Activated CD4-positive, alpha-beta T cell treated with anti-CD3 and anti-CD28 coated beads for 24 hours (primary cell): ENCODE data around the gene PLXNA4.

Experiments used
- DNase-seq, 2 donors: peaks; one replicate each; pipeline ENCODE4 v3.0.0-alpha.2; 2020; ENCODE audit warnings: low read depth in 2 of 2

The PLXNA4 gene

DNA sequence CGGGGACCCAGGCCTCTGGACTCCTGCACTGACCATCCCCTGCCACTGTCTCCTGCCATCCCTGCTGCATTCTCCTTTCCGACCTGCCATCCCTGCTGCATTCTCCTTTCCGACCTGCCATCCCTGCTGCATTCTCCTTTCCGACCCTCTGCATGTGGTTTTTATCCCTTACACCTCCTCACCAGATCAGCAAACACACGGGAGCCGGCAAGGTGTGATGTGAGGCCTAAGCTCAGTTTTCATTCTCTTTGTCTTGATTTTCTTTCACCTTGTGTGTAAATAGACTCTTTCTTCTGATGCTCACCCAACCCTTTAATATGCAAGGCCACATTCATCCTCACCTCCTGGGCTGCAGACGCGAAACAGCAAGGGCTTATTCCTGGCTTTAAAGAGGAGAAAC lies 11.4 kb downstream of the PLXNA4 start:
- DNase-seq: no peak

GRCh38 chr7:132564090-132564489 lies 12.2 kb downstream of the PLXNA4 start:
- no peak for DNase-seq

- no peak for DNase-seq
These were observed 13.6 kb downstream of the PLXNA4 start for GRCh38 chr7:132562690-132563089.

DNA sequence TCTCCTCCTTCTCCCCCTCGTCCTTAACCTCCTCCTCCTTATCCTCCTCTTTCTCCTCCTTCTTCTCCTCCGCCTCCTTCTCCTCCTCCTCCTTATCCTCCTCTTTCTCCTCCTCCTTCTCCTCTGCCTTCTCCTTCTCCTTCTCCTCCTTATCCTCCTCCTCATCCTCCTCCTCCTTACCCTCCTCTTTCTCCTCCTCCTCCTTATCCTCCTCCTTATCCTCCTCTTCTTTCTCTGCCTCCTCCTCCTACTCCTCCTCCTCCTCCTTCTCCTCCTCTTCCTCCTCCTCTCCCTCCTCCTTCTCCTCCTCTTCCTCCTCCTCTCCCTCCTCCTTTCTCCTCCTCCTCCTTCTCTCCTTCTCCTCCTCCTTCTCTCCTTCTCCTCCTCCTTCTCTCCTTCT lies 14.5 kb downstream of the PLXNA4 start:
- no peak for DNase-seq

DNA sequence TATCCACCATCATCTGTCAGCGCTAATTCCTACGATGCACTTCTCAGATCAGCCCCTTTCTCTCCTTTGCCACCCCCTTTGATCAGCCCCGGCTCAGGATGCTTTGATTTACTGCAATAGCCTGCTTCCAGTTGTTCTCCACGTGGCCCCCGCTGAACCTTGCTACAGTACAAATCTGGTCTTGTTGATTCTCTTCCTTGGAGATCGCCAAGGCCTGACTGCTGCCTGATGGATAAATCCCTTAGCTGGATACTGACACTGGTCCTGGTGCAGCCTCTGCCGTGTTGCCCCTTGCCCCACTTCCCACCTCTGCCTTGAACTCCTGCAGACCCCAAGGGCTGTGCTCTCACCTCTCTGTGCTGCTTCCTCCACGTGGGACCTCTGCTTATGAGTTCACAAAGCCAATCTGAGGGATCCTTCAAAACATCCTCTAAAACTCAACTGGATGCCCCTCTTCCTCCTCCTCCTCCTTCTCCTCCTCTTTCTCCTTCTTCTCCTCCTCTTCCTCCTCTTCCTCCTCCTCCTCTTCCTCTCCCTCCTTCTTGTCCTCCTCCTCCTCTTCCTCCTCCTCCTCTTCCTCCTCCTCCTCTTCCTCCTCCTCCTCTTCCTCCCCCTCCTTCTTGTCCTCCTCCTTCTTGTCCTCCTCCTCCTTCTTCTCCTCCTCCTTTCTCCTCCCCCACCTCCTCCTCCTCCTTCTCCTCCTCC lies 15.3 kb downstream of the PLXNA4 start:
- no peak for DNase-seq

DNA sequence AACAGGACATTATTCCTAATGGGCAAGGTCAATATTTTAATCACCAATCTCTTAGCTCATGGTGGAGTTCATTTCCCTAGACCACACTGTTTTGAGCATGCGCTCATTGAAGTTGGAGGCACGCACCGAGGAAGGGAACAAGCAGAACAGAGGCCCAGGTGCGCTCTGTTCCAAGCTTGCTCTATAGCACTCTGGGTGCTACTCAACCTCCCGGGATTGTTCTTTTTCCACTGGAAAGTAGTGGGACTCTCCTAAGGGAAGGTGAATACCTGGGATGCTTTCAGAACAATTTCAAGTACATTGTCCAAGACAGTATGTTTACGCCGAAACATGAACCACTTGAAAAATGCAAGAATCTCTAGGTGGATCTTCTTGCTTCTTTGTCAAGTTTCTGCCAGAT lies 16.2 kb downstream of the PLXNA4 start:
- no peak for DNase-seq

GRCh38 chr7:132558815-132559214 lies 17.5 kb downstream of the PLXNA4 start:
- DNase-seq: no peak

DNA sequence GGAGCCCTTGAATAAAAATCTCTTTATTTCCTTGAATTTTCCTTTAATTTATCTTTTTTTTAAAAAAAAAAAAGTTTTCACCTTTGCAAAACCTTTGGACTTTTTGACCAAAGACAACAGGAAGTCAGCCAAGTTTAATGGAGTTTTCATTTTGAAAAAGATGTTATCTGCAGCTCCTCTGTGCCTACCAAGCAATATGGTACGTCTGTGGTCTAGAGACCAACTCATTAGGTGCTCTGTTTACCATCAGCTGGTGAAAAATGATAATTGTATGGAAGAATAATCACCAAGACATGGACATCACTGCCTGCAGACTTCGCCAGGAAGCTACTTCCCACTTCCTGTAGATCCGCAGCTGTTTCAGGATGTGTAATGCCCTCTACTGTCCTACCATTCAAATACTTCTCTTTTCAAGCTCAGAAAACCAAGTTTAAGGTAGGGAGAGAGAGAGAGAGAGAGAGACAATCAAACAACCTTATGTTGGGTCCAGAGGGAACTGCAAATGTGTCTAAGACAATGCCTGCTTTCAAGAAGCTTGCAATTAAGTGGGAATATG lies 18.7 kb downstream of the PLXNA4 start:
- DNase-seq: no peak

GRCh38 chr7:132554446-132554845 lies 21.8 kb downstream of the PLXNA4 start:
- DNase-seq: no peak

- DNase-seq: no peak
These were observed 23.2 kb downstream of the PLXNA4 start for GRCh38 chr7:132553031-132553430.

DNA sequence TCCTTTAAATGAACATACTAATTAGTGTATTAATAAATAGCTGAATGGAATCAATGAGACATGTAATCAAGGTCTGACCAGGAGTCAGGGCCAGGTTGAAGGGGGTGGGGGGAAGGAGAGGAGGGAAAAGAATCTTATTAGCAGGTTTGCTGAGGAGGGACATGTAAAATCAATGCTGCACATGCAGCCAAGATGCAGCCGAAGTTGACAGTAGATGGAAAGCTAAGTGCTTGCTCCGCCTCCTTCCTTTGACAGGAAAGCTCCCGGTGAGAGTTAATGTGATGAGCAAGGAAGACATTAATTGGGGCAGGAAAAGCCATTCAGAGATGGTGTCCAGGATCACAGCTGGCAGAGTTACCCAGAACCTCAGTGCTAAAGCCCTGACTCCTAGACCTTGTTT lies 24.4 kb downstream of the PLXNA4 start:
- DNase-seq: no peak

DNA sequence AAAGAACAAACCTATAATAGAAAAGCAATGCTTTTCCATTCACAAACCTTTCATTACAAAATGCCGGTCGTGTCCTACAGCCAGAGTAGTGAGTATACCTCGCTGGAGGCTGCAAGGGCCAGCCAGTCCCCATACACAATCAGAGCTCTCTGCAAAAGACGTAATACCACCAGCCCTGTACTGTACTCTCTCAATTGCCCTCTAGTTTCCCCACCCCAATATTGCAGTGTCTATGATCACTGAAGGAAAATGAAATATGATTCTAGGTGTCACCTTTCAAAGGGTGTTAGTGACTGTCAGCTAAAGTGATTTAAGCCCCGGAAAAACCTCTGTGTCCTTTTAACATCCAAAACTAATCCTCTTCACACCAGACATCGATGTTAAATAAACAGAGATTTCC lies 24.8 kb downstream of the PLXNA4 start:
- DNase-seq: no peak

GRCh38 chr7:132548489-132549078 lies 27.7 kb downstream of the PLXNA4 start:
- DNase-seq: no peak

GRCh38 chr7:132547821-132548220 lies 28.4 kb downstream of the PLXNA4 start:
- no peak for DNase-seq

DNA sequence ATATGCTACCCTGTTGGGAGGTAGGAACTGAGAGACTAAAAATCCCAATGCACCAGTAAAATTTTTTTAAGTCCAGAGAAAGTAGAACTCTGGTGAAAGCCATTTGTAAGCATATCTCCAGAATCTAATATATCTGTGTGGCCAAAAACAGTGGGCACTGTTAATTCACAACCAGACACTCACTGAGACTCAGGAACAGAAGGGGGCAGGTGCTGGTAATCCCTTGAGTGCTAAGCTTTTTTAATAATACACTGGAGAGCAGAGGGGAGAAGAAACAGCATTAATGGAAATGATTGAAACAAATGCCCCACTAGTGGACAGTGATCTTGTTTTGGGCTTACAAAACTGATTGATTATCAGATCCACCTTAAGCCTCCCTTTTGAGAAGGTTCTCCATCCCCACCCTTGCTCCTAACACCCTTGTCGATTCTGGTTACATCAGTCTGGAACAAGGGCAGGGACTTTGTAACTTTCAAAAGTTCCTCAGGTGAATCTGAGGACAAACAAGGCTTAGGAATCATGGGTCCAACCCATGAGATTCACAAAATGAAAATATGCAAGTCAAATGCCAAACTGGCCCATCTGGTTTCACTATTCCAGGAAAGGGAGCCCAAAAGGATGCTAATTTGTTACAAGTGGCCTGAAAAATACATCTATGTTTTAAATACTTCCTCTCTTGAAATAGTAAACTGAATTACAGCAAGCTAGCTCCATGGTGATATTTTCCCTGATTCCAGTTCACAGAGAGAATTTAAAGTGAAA lies 29.7 kb downstream of the PLXNA4 start:
- no peak for DNase-seq

DNA sequence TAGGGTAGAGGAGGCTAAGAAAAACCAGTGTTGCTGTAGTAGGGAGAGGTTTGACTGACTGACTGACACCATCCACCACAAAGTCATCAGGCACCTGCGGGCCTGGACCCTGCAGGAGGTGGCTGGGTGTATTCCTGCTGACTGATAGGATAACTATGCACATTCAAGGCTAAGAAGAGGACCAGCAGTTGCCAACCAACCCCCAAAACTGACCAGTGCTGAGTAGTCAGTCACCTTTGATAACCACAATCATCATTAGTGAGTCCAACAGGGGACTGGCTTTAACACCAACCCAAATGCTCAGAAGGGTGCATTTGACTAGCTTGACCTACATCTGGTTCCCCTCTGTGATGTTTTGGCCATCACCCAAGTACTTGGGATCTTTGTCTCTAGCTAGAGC lies 30.5 kb downstream of the PLXNA4 start:
- DNase-seq: no peak

- no peak for DNase-seq
These were observed 31.3 kb downstream of the PLXNA4 start for GRCh38 chr7:132544999-132545398.

DNA sequence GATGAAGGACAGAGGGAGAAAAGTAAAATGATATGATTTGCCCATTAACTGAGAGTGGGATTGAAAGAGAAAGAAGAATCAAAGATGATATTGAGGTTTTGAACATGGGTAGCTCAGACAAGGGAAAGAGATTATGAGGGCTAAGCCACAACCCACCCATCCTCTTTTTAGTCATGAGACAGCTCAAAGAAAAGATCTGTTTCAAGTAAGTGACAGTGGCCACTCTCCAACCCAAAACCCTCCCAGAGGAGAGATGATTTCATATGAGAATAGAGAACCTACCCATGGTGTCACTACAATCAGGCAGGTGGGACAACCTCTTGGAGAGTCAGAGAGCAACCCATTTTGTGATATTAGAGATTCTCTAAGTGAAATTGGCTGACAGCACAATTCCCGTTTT lies 32.2 kb downstream of the PLXNA4 start:
- no peak for DNase-seq

DNA sequence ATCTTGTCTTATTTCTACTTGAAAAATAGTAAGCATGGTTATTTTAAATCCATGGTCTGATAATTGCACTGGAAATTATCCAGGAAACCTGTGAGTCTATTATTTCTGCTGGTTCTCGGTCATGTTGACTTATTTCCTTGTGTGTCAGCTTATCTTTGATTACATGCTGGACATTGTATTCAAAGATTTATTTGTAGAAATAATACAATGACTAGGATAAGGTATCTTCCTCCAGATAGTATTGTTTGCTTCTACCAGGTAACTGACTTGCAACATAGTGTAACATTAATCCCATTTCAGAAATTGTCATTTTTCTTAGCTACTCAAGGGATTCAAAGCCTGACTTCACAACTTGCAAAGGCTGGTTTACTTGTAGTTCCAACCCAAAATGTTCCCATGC lies 33.4 kb downstream of the PLXNA4 start:
- no peak for DNase-seq

- DNase-seq: no peak
These were observed 34.6 kb downstream of the PLXNA4 start for GRCh38 chr7:132541656-132542055.

GRCh38 chr7:132537456-132538145 lies 38.7 kb downstream of the PLXNA4 start:
- no peak for DNase-seq
